Gastrocnemius medialis (tissue), 4 donors: ENCODE measurements around the gene DDX10.

Experiments
- CTCF ChIP-seq, 5 experiments: fragments of 450-650 bp in 3 of 5; fragments of 200-600 bp in 2 of 5; sonication (generic) in 2 of 5; IDR thresholded peaks in 4 of 5; conservative IDR thresholded peaks in 1 of 5; 1 replicate in 4 of 5; 2 replicates in 1 of 5; pipeline ENCODE4 v1.5.1; 2016 to 2019; ENCODE audit warnings: antibody characterized with exemption in 5 of 5, mild to moderate bottlenecking in 3 of 5, moderate library complexity in 3 of 5
- POLR2A ChIP-seq, 2 donors: fragments of 450-650 bp; IDR thresholded peaks; one replicate each; pipeline ENCODE4 v1.6.1; 2017; ENCODE audit warnings: antibody characterized with exemption in 2 of 2, mild to moderate bottlenecking in 2 of 2, moderate library complexity in 2 of 2

- TF ChIP-seq POLR2A (IDR thresholded peaks at IDR 0.05) (no peak), CTCF (IDR thresholded peaks at IDR 0.05 in 4 of 5, conservative IDR thresholded peaks at IDR 0.05 in 1 of 5) (no peak)
These were observed 36.5 kb upstream of the DDX10 start for GRCh38 chr11:108628326-108628725.
